CD4-positive, CD25-positive, alpha-beta regulatory T cell (primary cell): ENCODE measurements around the gene SLC25A48. TPM values are rescaled to one million over a fixed set of nuclear protein-coding genes. Genes with fewer than 3 reads are reported as not detected.

ENCODE experiments used
- ATAC-seq, 2 donors: fragments of 150-1000 bp; cut with Tn5 transposase; one replicate each; pipeline ENCODE4 v1.10.0; 2021; ENCODE audit warnings: low read depth in 2 of 2, moderate number of reproducible peaks in 2 of 2, moderate library complexity in 1 of 2
- DNase-seq, 3 donors: peaks; one replicate each; pipeline versions ENCODE4 v3.0.0 to v3.0.0-alpha.2; 2012 to 2022; ENCODE audit warnings: mixed read lengths in 1 of 3
- H3K27ac ChIP-seq: one replicate; pipeline ENCODE4 v1.7.0; 2013; ENCODE audit warnings: mild to moderate bottlenecking, low read length; ENCODE audit not compliant: insufficient read depth, poor library complexity, severe bottlenecking
- H3K27me3 ChIP-seq: one replicate; pipeline ENCODE4 v1.7.0; 2013; ENCODE audit warnings: low read length; ENCODE audit not compliant: control insufficient read depth, insufficient read depth
- H3K36me3 ChIP-seq: one replicate; pipeline ENCODE4 v1.7.0; 2013; ENCODE audit warnings: mild to moderate bottlenecking, low read length, moderate library complexity; ENCODE audit not compliant: control insufficient read depth, insufficient read depth
- H3K4me1 ChIP-seq: 2 replicates; pipeline ENCODE4 v1.7.0; 2013; ENCODE audit warnings: mild to moderate bottlenecking, low read length; ENCODE audit not compliant: insufficient read depth, control insufficient read depth, poor library complexity, severe bottlenecking
- H3K4me3 ChIP-seq: one replicate; pipeline ENCODE4 v1.7.0; 2013; ENCODE audit warnings: low read depth, mild to moderate bottlenecking, low read length, moderate library complexity
- H3K9me3 ChIP-seq, 2 experiments: 1 replicate in 1 of 2; 2 replicates in 1 of 2; pipeline ENCODE4 v1.7.0; 2013; ENCODE audit warnings: low read length in 2 of 2, mild to moderate bottlenecking in 1 of 2, moderate library complexity in 1 of 2; ENCODE audit not compliant: control insufficient read depth in 2 of 2
- H3K27ac Mint-ChIP-seq, 3 donors: one replicate each; pipeline ENCODE4 v1.8.0; 2020 to 2022; ENCODE audit warnings: mild to moderate bottlenecking in 3 of 3, mixed read lengths in 3 of 3, moderate library complexity in 2 of 3
- H3K27me3 Mint-ChIP-seq: one replicate; pipeline ENCODE4 v1.8.0; 2022; ENCODE audit warnings: mild to moderate bottlenecking, mixed read lengths
- H3K36me3 Mint-ChIP-seq: one replicate; pipeline ENCODE4 v1.8.0; 2020; ENCODE audit warnings: mixed read lengths
- H3K4me1 Mint-ChIP-seq, 4 donors: one replicate each; pipeline ENCODE4 v1.8.0; 2020 to 2022; ENCODE audit warnings: mixed read lengths in 4 of 4, mild to moderate bottlenecking in 1 of 4
- H3K4me3 Mint-ChIP-seq, 4 donors: one replicate each; pipeline ENCODE4 v1.8.0; 2020 to 2022; ENCODE audit warnings: mild to moderate bottlenecking in 4 of 4, mixed read lengths in 4 of 4, moderate library complexity in 3 of 4
- H3K9me3 Mint-ChIP-seq, 7 donors: one replicate each; pipeline ENCODE4 v1.8.0; 2020 to 2022; ENCODE audit warnings: mixed read lengths in 7 of 7, mild to moderate bottlenecking in 3 of 7, moderate library complexity in 2 of 7
- polyA plus RNA-seq, 4 donors: library from polyadenylated mRNA; unstranded; fragments of 300-500 nt; fragmentation: Illumina TruSeq; gene quantifications; one replicate each; pipeline ENCODE4 v1.2.3, GENCODE V29; 2021
- total RNA-seq: library from RNA; stranded (reverse); gene quantifications from one replicate; pipeline ENCODE4 v1.2.3, GENCODE V29; 2022

The SLC25A48 gene
- total and polyA plus RNA-seq, 5 donors from 2014 or later, result not detected

- ATAC-seq, result no peak
- no peaks in the 10 kb centered on the region for H3K36me3 Mint-ChIP-seq
- DNase-seq, result no peak
Measured at GRCh38 chr5:135840959-135841358, 6.5 kb downstream of the SLC25A48 start.

GRCh38 chr5:135842737-135843136 lies 8.3 kb downstream of the SLC25A48 start:
- Histone ChIP-seq H3K27me3 (peaks cover 8% of the 10 kb centered on the region), H3K4me3 (no peak overlapping the region), H3K4me1 (no peaks in the 10 kb centered on the region), H3K27ac (no peak overlapping the region), H3K9me3 (no peaks in the 10 kb centered on the region), H3K36me3 (no peaks in the 10 kb centered on the region)
- H3K4me3 Mint-ChIP-seq, result no peak overlapping the region
- no peak for ATAC-seq
- no peak for DNase-seq
- H3K9me3 Mint-ChIP-seq, result peaks cover 0 to 15% (median 3%) of the 10 kb centered on the region in 7 donors
- H3K27ac Mint-ChIP-seq, result no peak overlapping the region
- no peaks in the 10 kb centered on the region for H3K4me1 Mint-ChIP-seq
- H3K36me3 Mint-ChIP-seq, result no peaks in the 10 kb centered on the region
- H3K27me3 Mint-ChIP-seq, result peaks cover 4% of the 10 kb centered on the region

More at GRCh38 chr5:135840959-135841358, 6.5 kb downstream of the SLC25A48 start:
- Mint-ChIP-seq H3K27ac (no peak overlapping the region), H3K9me3 (peaks cover 0 to 15% (median 3%) of the 10 kb centered on the region in 7 donors), H3K4me3 (no peak overlapping the region), H3K27me3 (peaks cover 11% of the 10 kb centered on the region), H3K4me1 (no peaks in the 10 kb centered on the region)
- Histone ChIP-seq H3K27me3 (peaks cover 10% of the 10 kb centered on the region), H3K4me3 (no peak overlapping the region), H3K36me3 (no peaks in the 10 kb centered on the region), H3K27ac (no peak overlapping the region), H3K4me1 (no peaks in the 10 kb centered on the region), H3K9me3 (no peaks in the 10 kb centered on the region)

- Mint-ChIP-seq H3K27me3 (peaks cover 4% of the 10 kb centered on the region), H3K4me1 (no peaks in the 10 kb centered on the region), H3K9me3 (peaks cover 0 to 11% (median 3%) of the 10 kb centered on the region in 7 donors), H3K27ac (no peak overlapping the region), H3K36me3 (no peaks in the 10 kb centered on the region), H3K4me3 (no peak overlapping the region)
- H3K27ac ChIP-seq, result no peak overlapping the region
- no peak overlapping the region for H3K4me3 ChIP-seq
- DNase-seq (no peak), ATAC-seq (no peak)
- no peaks in the 10 kb centered on the region for H3K9me3 ChIP-seq
- H3K27me3 ChIP-seq, result peaks cover 8% of the 10 kb centered on the region
- no peaks in the 10 kb centered on the region for H3K36me3 ChIP-seq
- H3K4me1 ChIP-seq, result no peaks in the 10 kb centered on the region
Measured at GRCh38 chr5:135843571-135844337, 9.3 kb downstream of the SLC25A48 start.

GRCh38 chr5:135846311-135846710 lies 11.8 kb downstream of the SLC25A48 start:
- H3K4me1 ChIP-seq, result no peaks in the 10 kb centered on the region
- no peak overlapping the region for H3K4me3 Mint-ChIP-seq
- ATAC-seq, result no peak
- H3K9me3 Mint-ChIP-seq, result peaks cover 0 to 2% (median 0%) of the 10 kb centered on the region in 7 donors
- H3K27me3 ChIP-seq, result peaks cover 3% of the 10 kb centered on the region
- H3K27ac ChIP-seq, result no peak overlapping the region
- H3K4me3 ChIP-seq, result no peak overlapping the region
- H3K9me3 ChIP-seq, result no peaks in the 10 kb centered on the region
- peaks cover 4% of the 10 kb centered on the region for H3K27me3 Mint-ChIP-seq
- no peaks in the 10 kb centered on the region for H3K36me3 Mint-ChIP-seq
- no peak overlapping the region for H3K27ac Mint-ChIP-seq
- DNase-seq, result no peak
- H3K36me3 ChIP-seq, result no peaks in the 10 kb centered on the region
- no peaks in the 10 kb centered on the region for H3K4me1 Mint-ChIP-seq

- Mint-ChIP-seq H3K27me3 (no peaks in the 10 kb centered on the region), H3K4me1 (no peaks in the 10 kb centered on the region), H3K4me3 (no peak overlapping the region), H3K27ac (no peak overlapping the region), H3K9me3 (no peaks in the 10 kb centered on the region), H3K36me3 (no peaks in the 10 kb centered on the region)
- no peaks in the 10 kb centered on the region for H3K36me3 ChIP-seq
- no peak for DNase-seq
- H3K27me3 ChIP-seq, result no peaks in the 10 kb centered on the region
- H3K4me3 ChIP-seq, result no peak overlapping the region
- H3K9me3 ChIP-seq, result no peaks in the 10 kb centered on the region
- ATAC-seq, result no peak
- no peaks in the 10 kb centered on the region for H3K4me1 ChIP-seq
- H3K27ac ChIP-seq, result no peak overlapping the region
Measured at GRCh38 chr5:135847976-135848375, 13.5 kb downstream of the SLC25A48 start.

GRCh38 chr5:135850231-135850630 lies 15.8 kb downstream of the SLC25A48 start:
- H3K9me3 ChIP-seq, result no peaks in the 10 kb centered on the region
- Mint-ChIP-seq H3K27ac (no peak overlapping the region), H3K4me3 (no peak overlapping the region), H3K27me3 (no peaks in the 10 kb centered on the region), H3K9me3 (peaks cover 0 to 2% (median 0%) of the 10 kb centered on the region in 7 donors), H3K36me3 (no peaks in the 10 kb centered on the region), H3K4me1 (no peaks in the 10 kb centered on the region)
- no peak overlapping the region for H3K27ac ChIP-seq
- ATAC-seq (no peak), DNase-seq (no peak)
- no peaks in the 10 kb centered on the region for H3K4me1 ChIP-seq
- H3K27me3 ChIP-seq, result no peaks in the 10 kb centered on the region
- no peaks in the 10 kb centered on the region for H3K36me3 ChIP-seq
- H3K4me3 ChIP-seq, result no peak overlapping the region

GRCh38 chr5:135850671-135851070 lies 16.2 kb downstream of the SLC25A48 start:
- Mint-ChIP-seq H3K4me1 (no peaks in the 10 kb centered on the region), H3K9me3 (peaks cover 0 to 2% (median 0%) of the 10 kb centered on the region in 7 donors), H3K27ac (no peak overlapping the region), H3K27me3 (no peaks in the 10 kb centered on the region), H3K36me3 (no peaks in the 10 kb centered on the region), H3K4me3 (no peak overlapping the region)
- no peaks in the 10 kb centered on the region for H3K4me1 ChIP-seq
- no peak overlapping the region for H3K4me3 ChIP-seq
- H3K27ac ChIP-seq, result no peak overlapping the region
- H3K9me3 ChIP-seq, result no peaks in the 10 kb centered on the region
- no peaks in the 10 kb centered on the region for H3K36me3 ChIP-seq
- DNase-seq (no peak), ATAC-seq (no peak)
- no peaks in the 10 kb centered on the region for H3K27me3 ChIP-seq
